ENCODE results near the gene MTHFD2.

MTHFD2 gene

DNA sequence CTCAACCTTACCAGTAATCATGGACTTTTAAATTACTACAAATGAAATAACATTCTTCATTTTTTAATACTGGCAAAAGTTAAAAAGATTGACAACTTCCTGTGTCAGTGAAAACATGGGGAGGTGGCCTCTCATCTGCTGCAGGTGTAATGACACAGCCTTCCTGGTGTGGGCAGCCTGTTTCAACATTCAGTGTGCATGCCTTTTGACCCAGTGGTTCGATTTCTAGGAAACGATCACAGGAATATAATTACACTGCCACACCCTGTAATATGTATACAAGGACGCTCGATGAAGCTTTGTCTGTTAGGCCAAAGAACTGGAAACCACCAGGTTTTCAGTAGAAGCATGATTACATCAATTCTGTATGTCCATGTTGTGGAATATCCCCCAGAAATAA is 68.7 kb downstream of the MTHFD2 start:
- DNase-seq (ENCODE audit: low read depth) = no peak

All from fibroblast of the conjunctiva (primary cell).